GM12878 (cell line): Measurements from ENCODE around the gene PHYH. TPM values are rescaled to one million over a fixed set of nuclear protein-coding genes. Genes with fewer than 3 reads are reported as not detected.
A peak's percentile ranks its signal among the peaks of the same experiment; 100 is the strongest.

Source experiments
- ATAC-seq: fragments of 200-7000 bp; cut with Tn5 transposase; 3 replicates; pipeline ENCODE4 v1.9.1; 2020; ENCODE audit warnings: mild to moderate bottlenecking, moderate library complexity
- BruUV-seq: library from RNA; stranded (reverse); fragments of 400-500 nt; replicated peaks from 2 replicates; lab custom pipeline; 2021; lab: Mats Ljungman, UMichigan
- CTCF ChIA-PET: fragments of 300-600 bp; sonication (Branson Sonifier 250); formaldehyde crosslinking; extraction: SDS; loops from one replicate; lab custom pipeline; 2021; ENCODE audit warnings: inconsistent platforms; lab: Yijun Ruan, JAX
- POLR2A ChIA-PET: fragments of 350-600 bp; formaldehyde crosslinking; extraction: SDS; loops from one replicate; lab custom pipeline; 2021; ENCODE audit warnings: inconsistent platforms; lab: Charles Lee
- RAD21 ChIA-PET: fragments of 300-600 bp; sonication (Branson Sonifier 250); formaldehyde crosslinking; loops from one replicate; lab custom pipeline; 2023; ENCODE audit warnings: antibody characterized with exemption; ENCODE audit not compliant: unreplicated experiment; lab: Charles Lee
- SMC1A ChIA-PET: fragments of 300-600 bp; sonication (Branson Sonifier 250); formaldehyde crosslinking; loops from one replicate; lab custom pipeline; 2023; ENCODE audit not compliant: unreplicated experiment, uncharacterized antibody; lab: Charles Lee
- DNase-seq: peaks from one replicate; pipeline ENCODE4 v3.0.0-alpha.2; 2011; ENCODE audit warnings: low read depth, low spot score
- FAIRE-seq: peaks from 3 replicates; lab custom pipeline; 2011; peaks lifted over from hg19 to GRCh38; lab: Jason Lieb, UNC
- H2AFZ ChIP-seq: 2 replicates; pipeline ENCODE4 v1.6.0; 2011; ENCODE audit warnings: low read depth, low read length, control low read depth; ENCODE audit not compliant: control insufficient read depth
- H3K27ac ChIP-seq: 2 replicates; pipeline ENCODE4 v1.5.1; 2011; ENCODE audit warnings: control low read depth; ENCODE audit not compliant: control insufficient read depth, insufficient read depth
- H3K27me3 ChIP-seq, 2 experiments: replicated peaks in 1 of 2; 2 replicates each; pipeline versions ENCODE4 v1.6.0 to v1.6.1; 2011; ENCODE audit warnings: low read length in 1 of 2; ENCODE audit not compliant: control insufficient read depth in 2 of 2, insufficient read depth in 2 of 2
- H3K36me3 ChIP-seq, 2 experiments: 2 replicates each; pipeline ENCODE4 v1.5.1; 2011; ENCODE audit warnings: low read length in 1 of 2; ENCODE audit not compliant: control insufficient read depth in 2 of 2, insufficient read depth in 2 of 2
- H3K4me1 ChIP-seq: 2 replicates; pipeline ENCODE4 v1.6.1; 2011; ENCODE audit warnings: mild to moderate bottlenecking, low read length, moderate library complexity, mixed read lengths; ENCODE audit not compliant: control insufficient read depth, insufficient read depth
- H3K4me2 ChIP-seq: 2 replicates; pipeline ENCODE4 v1.6.0; 2011; ENCODE audit warnings: control low read depth; ENCODE audit not compliant: control insufficient read depth, insufficient read depth
- H3K4me3 ChIP-seq: fragments of 200-600 bp; sonication (generic); 2 replicates; pipeline ENCODE4 v1.5.1; 2016
- H3K79me2 ChIP-seq: 2 replicates; pipeline ENCODE4 v1.6.0; 2011; ENCODE audit warnings: low read length; ENCODE audit not compliant: control insufficient read depth, insufficient read depth
- H3K9ac ChIP-seq: 2 replicates; pipeline ENCODE4 v1.8.0; 2011; ENCODE audit warnings: low read length, control low read depth, mixed read lengths; ENCODE audit not compliant: control insufficient read depth, insufficient read depth
- H3K9me3 ChIP-seq: replicated peaks from 3 replicates; pipeline ENCODE4 v1.5.1; 2011; ENCODE audit warnings: mild to moderate bottlenecking, low read length; ENCODE audit not compliant: control insufficient read depth, insufficient read depth
- H4K20me1 ChIP-seq: 2 replicates; pipeline ENCODE4 v1.6.0; 2011; ENCODE audit not compliant: control insufficient read depth, insufficient read depth
- BCL11A ChIP-seq: IDR thresholded peaks from 2 replicates; pipeline ENCODE4 v1.6.1; 2011; ENCODE audit warnings: low read depth, low read length
- CHD4 ChIP-seq: fragments of 200-600 bp; sonication (generic); IDR thresholded peaks from 2 replicates; pipeline ENCODE4 v1.6.1; 2016; ENCODE audit warnings: mild to moderate bottlenecking
- HCFC1 ChIP-seq: fragments of 150-350 bp; IDR thresholded peaks from 2 replicates; pipeline ENCODE4 v1.6.1; 2014; ENCODE audit warnings: low read length
- IKZF1 ChIP-seq: fragments of 450-650 bp; conservative IDR thresholded peaks from 2 replicates; pipeline ENCODE4 v1.6.1; 2017; ENCODE audit warnings: antibody characterized with exemption, mild to moderate bottlenecking
- IRF4 ChIP-seq: IDR thresholded peaks from 2 replicates; pipeline ENCODE4 v1.6.1; 2011; ENCODE audit warnings: low read depth, low read length
- JUND ChIP-seq: IDR thresholded peaks from 2 replicates; pipeline ENCODE4 v1.6.1; 2012; ENCODE audit warnings: low read depth, mild to moderate bottlenecking, low read length, improper control_type of control experiment, moderate library complexity
- NFYB ChIP-seq: IDR thresholded peaks from 2 replicates; pipeline ENCODE4 v1.6.1; 2011; ENCODE audit warnings: low read depth, mild to moderate bottlenecking, low read length, improper control_type of control experiment, moderate library complexity; ENCODE audit not compliant: insufficient read depth
- SIN3A ChIP-seq: IDR thresholded peaks from 2 replicates; pipeline ENCODE4 v1.6.1; 2012; ENCODE audit warnings: low read depth, low read length, improper control_type of control experiment
- SIX5 ChIP-seq: IDR thresholded peaks from 2 replicates; pipeline ENCODE4 v1.6.1; 2011; ENCODE audit warnings: mild to moderate bottlenecking, low read depth, low read length, moderate library complexity; ENCODE audit not compliant: severe bottlenecking
- SRF ChIP-seq, 2 experiments: IDR thresholded peaks; 2 replicates each; pipeline ENCODE4 v1.6.1; 2011; ENCODE audit warnings: low read depth in 2 of 2, low read length in 2 of 2, mild to moderate bottlenecking in 1 of 2, moderate library complexity in 1 of 2
- TBL1XR1 ChIP-seq: IDR thresholded peaks from 2 replicates; pipeline ENCODE4 v1.6.1; 2012; ENCODE audit warnings: low read depth, low read length, improper control_type of control experiment
- WGBS: methylation state at CpG from one replicate; pipeline ENCODE4 v1.1.6; 2016; ENCODE audit warnings: low lambda C conversion rate; ENCODE audit not compliant: insufficient replicate concordance, insufficient coverage; ENCODE audit errors: missing lambda C conversion rate; 5-methylcytosine and 5-hydroxymethylcytosine counted together
- in situ Hi-C: fragments of 300-500 bp; cut with MboI; formaldehyde crosslinking; loops from 9 replicates; pipeline ENCODE4 v1.14.3; 2018; ENCODE audit warnings: mixed read lengths
- intact Hi-C: fragments of 100-400 bp; cut with micrococcal nuclease; formaldehyde crosslinking; loops from one replicate; pipeline ENCODE4 v1.14.2; 2022; ENCODE audit not compliant: unreplicated experiment
- polyA plus RNA-seq, 11 experiments: library from polyadenylated mRNA; depleted of rRNA in 4 of 11; unstranded in 6 of 11; stranded (reverse) in 5 of 11; fragments of >200 nt; fragmentation: Nextera tagmentation in 4 of 11; fragmentation: Illumina TruSeq in 1 of 11; extraction: Ambion mirVana in 4 of 11; extraction: Trizol in 1 of 11; gene quantifications; 1 replicate in 1 of 11; 2 replicates in 10 of 11; pipeline versions ENCODE4 v1.2.1 to v1.2.3, GENCODE V29; 2011 to 2016; ENCODE audit warnings: inconsistent platforms in 2 of 11, missing spikeins in 2 of 11, low read depth in 1 of 11
- total RNA-seq, 4 experiments: library from RNA; depleted of rRNA in 3 of 4; stranded (reverse); fragments of >200 nt in 3 of 4; fragmentation: Illumina TruSeq in 1 of 4; extraction: Trizol in 1 of 4; gene quantifications; 2 replicates each; pipeline versions ENCODE4 v1.2.1 to v1.2.3, GENCODE V29; 2013 to 2021
- TF ChIP-seq, protein P1 (sequence below): IDR thresholded peaks from 2 replicates; pipeline ENCODE4 v1.6.1; 2012; ENCODE audit warnings: low read depth, low read length, improper control_type of control experiment

Gene PHYH
- total and polyA plus RNA-seq, 10 of the 15 experiments (the other 5 are each of a cell fraction or from before 2014, with no cell fraction given): 3.2 to 10.3 (median 5.0) TPM

DNA sequence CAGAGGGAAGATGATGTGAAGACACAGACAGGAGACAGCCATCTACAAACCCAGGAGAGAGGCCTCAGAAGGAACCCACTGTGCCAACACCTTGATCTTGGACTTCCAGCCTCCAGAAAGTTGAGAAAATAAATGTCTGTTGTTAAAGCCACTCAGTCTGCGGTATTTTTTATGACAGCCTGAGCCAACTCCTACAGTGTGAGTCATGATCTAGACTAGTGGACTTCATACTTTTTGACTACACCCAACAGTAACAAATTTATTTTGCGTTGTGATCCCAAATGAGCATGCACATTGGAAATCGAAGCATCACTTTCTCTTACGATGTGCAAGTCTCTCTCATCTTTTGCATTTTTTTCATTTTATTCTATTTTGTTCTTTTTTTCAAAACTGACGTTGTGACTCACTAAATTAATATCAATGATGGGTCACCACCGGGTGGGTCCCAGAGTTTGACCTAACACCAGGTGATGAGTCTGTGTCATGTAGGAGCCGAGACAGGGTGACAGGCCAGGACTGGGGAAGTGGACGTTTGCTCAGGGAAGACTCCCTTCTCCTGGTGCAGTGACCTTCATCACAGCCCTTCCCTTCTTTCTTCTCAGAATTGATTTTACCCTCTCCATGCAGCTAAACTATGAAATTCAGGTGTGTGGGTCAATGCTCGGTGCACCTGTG lies 28.9 kb downstream of the PHYH start:
- DNase-seq (no peak), ATAC-seq (no peak; the same call in 2 of the 3 replicates), FAIRE-seq (no peak)
- Histone ChIP-seq H3K36me3 (no peaks in the 10 kb centered on the region), H3K27me3 (no peaks in the 10 kb centered on the region), H3K4me2 (no peak overlapping the region), H3K4me1 (peaks cover 4% of the 10 kb centered on the region; the same call in 1 of the 2 replicates), H3K9ac (no peak overlapping the region), H3K79me2 (no peaks in the 10 kb centered on the region), H3K9me3 (no peaks in the 10 kb centered on the region), H3K27ac (no peak overlapping the region), H2AFZ (peak overlapping the region; percentile 29; the same call in 1 of the 2 replicates), H4K20me1 (no peaks in the 10 kb centered on the region), H3K4me3 (no peak overlapping the region)
- ChIA-PET CTCF (interaction anchor here (0.9 to 4.9 kb wide), 2 partner anchors 30 to 32 kb away, joined by 3 to 22 read pairs; no protein-coding TSS in a partner anchor), POLR2A (no interaction called here), SMC1A (interaction anchor here (1.7 kb wide), 1 partner anchor 33 kb away, joined by 5 read pairs; no protein-coding TSS in a partner anchor), RAD21 (no interaction called here)
- 68% methylated on average over 9 of the region's 9 CpGs for WGBS
- intact Hi-C loops (loop anchor here (1.0 kb wide), 2 partner anchors 31 to 81 kb away; no protein-coding TSS in a partner anchor), in situ Hi-C loops (no loop called here)
- TF ChIP-seq BCL11A (no peak), NFYB (no peak), SRF (IDR thresholded peaks at IDR 0.05; ENCODE audit: low read depth in 2 of 2, low read length in 2 of 2) (no peak), SIN3A (no peak), JUND (no peak), IRF4 (no peak), IKZF1 (no peak), SIX5 (no peak), TBL1XR1 (no peak), CHD4 (no peak), HCFC1 (no peak)
- TF ChIP-seq, protein P1, sequence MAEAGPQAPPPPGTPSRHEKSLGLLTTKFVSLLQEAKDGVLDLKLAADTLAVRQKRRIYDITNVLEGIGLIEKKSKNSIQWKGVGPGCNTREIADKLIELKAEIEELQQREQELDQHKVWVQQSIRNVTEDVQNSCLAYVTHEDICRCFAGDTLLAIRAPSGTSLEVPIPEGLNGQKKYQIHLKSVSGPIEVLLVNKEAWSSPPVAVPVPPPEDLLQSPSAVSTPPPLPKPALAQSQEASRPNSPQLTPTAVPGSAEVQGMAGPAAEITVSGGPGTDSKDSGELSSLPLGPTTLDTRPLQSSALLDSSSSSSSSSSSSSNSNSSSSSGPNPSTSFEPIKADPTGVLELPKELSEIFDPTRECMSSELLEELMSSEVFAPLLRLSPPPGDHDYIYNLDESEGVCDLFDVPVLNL: no peak
- BruUV-seq: no TSS peak
